Erythroblast (primary cell): ENCODE results near the gene TRMT11.

Experiments used
- GATA1 ChIP-seq: IDR thresholded peaks from 2 replicates; pipeline ENCODE4 v1.6.1; 2011; ENCODE audit warnings: low read depth, mild to moderate bottlenecking, control low read depth, low read length, moderate library complexity
- POLR2A ChIP-seq: IDR thresholded peaks from 2 replicates; pipeline ENCODE4 v1.6.1; 2011; ENCODE audit warnings: mild to moderate bottlenecking, low read length

DNA sequence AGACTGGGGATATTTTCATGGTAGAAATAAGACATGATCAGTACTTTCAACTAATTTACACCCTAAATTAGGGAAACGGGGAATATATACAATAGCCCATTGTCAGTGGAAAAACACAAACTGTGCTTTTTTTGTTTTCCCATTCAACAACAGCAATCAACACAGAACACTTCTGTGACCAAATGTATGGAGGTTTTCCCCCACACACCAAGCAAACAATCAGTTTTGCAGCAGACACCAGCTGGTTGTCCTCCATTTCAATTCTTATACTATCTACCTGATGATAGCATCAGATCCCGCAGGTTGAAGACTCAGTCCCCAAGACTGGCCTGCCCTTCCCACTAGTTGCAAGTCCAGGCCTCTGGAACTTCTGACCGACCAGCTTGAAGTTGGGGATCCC lies 25.2 kb upstream of the TRMT11 start:
- TF ChIP-seq POLR2A (no peak), GATA1 (no peak)
